AG09309 (cell line): ENCODE data around the gene SLC39A3.

Experiments
- DNase-seq: peaks from one replicate; pipeline ENCODE4 v3.0.0-alpha.2; 2010; ENCODE audit warnings: low read depth
- H3K4me3 ChIP-seq: 2 replicates; pipeline ENCODE4 v1.5.1; 2011; ENCODE audit warnings: mild to moderate bottlenecking, low read depth, low read length, moderate library complexity; ENCODE audit not compliant: control insufficient read depth
- TF ChIP-seq, protein P1 (sequence below): IDR thresholded peaks from 2 replicates; pipeline ENCODE4 v1.5.1; 2011; ENCODE audit warnings: mild to moderate bottlenecking, low read depth, low read length, inconsistent platforms; ENCODE audit not compliant: insufficient read depth, control insufficient read depth; ENCODE audit errors: missing control alignments

The SLC39A3 gene

DNA sequence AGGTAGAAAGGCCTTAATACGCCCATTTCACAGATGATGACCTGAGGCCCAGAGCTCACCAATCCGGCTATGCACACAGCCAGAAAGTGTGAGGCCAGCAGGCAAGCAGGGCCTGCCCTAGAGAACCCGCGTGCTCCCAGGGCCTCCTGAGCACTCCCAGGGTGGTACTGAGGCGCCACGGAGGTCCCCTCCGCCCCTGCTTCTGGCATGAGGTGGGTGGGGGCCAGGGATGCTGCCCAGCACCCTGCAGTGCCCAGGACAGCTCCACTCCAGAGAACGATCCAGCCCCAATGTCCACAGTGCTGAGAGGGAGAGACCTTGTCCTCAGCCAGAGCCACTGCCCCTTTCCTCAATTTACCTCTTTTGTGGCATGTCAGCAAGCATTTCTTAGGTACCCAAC, 29.4 kb upstream of the SLC39A3 start:
- no peak for DNase-seq
- TF ChIP-seq, protein P1, sequence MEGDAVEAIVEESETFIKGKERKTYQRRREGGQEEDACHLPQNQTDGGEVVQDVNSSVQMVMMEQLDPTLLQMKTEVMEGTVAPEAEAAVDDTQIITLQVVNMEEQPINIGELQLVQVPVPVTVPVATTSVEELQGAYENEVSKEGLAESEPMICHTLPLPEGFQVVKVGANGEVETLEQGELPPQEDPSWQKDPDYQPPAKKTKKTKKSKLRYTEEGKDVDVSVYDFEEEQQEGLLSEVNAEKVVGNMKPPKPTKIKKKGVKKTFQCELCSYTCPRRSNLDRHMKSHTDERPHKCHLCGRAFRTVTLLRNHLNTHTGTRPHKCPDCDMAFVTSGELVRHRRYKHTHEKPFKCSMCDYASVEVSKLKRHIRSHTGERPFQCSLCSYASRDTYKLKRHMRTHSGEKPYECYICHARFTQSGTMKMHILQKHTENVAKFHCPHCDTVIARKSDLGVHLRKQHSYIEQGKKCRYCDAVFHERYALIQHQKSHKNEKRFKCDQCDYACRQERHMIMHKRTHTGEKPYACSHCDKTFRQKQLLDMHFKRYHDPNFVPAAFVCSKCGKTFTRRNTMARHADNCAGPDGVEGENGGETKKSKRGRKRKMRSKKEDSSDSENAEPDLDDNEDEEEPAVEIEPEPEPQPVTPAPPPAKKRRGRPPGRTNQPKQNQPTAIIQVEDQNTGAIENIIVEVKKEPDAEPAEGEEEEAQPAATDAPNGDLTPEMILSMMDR: no peak
- H3K4me3 ChIP-seq: no peak overlapping the region

DNA sequence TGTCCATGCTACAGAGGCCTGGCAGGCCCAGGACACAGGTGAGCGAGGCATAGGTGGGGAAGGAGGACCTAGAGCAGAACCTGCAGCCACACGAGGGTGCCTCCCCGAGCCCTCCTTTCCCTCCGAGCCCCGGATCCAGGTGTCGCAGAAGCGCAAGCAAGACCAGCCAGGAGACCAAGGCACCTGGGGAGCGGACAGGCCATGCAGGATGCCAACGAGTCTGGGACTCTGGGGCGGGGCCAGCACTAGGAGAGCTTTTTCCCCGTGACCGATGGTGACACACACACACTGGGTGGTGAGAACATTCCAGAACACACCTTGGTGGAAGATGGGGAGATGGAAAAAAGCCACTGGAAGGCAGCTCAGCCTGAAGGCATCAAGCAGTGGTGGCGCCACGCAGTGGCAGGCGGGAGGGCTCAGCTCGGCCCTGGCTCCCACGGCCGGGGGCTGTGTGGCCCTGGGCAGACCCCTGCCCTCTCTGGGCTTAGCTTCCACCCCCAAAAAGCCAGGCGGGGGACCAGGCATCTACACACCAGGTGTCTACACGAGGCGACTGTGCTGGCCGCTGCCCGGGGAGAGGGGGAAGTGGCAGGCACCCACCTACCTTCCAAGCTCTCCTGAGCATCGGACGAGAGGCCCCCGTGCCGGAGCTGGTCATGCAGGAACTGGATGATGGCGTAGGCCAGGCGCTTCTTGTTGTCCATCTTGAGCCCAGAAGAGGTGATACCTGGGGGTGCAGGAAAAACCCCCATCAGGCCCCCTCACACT, 28.7 kb upstream of the SLC39A3 start:
- TF ChIP-seq, protein P1: no peak
- H3K4me3 ChIP-seq: no peak overlapping the region
- DNase-seq: no peak

DNA sequence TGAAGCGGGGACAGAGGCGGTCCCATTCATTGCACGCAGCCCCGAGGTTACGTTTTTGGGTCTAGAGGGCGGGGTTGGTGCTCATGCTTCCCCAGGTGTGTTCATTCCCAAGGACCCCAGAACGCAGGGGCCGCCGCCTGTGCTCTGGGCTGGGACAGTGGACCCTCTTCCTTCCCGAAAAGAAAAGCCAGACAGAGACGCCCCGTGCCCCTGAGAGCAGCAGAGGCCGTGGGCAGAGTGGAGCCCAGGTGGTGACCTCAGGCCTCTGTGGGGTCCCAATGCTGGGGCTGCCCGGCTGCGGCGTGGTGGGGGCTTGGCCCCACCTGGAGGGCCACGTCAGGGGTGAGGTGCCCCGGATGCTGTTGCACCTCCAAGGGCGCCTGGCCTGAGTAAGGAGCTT, 27.9 kb upstream of the SLC39A3 start:
- TF ChIP-seq, protein P1: no peak
- no peak overlapping the region for H3K4me3 ChIP-seq
- no peak for DNase-seq

DNA sequence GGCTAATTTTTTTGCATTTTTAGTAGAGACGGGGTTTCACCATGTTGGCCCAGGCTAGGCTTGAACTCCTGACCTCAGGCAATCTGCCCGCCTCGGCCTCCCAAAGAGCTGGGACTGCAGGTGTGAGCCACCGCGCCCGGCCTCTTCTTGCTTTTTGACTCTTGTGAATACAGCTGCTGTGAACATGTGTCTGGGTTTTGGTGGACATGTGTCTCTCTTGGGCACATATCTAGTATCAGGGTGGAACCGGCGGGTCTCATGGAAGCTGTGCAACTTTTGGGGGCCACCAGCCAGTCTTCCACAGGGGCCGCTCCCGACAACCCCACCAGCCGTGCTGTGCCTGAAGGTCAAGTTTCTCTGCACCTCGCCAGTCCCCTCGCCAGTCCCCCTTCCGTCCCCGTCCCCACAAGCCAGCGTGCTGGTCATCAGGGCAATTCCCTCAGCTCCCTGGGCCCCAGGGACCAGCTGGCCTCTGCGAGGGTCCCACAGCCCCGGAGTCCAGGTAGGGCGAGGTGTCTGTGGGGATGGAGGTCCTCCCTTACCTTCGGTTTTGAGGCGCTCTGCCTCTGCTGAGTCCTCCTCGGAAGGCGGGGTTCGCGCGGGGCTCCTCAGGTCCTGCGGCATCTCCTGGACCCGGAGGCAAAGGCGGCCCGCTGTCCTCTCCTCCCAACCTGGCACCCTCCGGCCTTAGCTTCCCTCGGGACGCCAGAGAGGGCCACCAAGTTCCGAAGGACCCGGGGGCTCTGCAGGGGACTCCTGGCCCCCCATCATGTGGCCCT, 27.0 kb upstream of the SLC39A3 start:
- no peak for DNase-seq
- TF ChIP-seq, protein P1: no peak
- H3K4me3 ChIP-seq: no peak overlapping the region

DNA sequence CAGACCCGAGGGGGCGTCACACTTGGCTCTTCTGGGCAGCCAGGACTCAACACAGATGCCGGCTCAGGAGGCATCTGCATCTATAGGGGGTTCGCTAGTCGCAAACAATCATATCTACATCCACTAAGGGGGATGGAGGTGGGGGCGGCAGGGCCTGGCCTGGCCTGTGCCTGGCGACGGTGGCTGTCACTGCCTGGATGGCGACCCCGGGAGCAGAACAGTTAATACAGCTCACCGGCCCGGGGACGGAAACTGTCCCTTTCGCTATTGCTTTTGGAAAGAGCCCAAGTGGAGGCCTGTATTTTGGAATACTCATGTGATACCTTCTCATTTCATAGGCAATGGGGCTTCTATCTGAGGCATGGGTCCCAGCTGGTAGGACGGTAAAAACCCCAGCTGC, 25.6 kb upstream of the SLC39A3 start:
- TF ChIP-seq, protein P1: no peak
- DNase-seq: no peak
- no peak overlapping the region for H3K4me3 ChIP-seq

DNA sequence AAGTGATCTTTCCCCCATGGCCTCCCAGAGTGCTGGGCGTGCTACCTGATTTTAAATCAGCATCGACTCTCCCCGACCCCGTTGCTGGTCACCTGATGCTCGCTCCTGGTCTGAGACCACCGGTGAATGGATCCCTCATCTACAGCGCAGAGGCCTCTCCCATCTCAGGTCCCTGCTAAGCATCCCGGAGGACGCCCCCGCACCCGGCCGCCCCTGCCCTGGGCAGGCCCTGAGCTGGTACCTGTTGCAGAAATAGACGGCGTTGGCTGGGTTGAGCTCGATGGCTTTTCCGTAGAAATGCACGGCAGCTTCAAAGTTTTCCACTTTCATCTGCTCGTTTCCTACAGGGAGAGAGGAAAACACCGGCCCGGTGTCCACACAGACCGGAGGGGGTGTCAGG, 25.1 kb upstream of the SLC39A3 start:
- no peak overlapping the region for H3K4me3 ChIP-seq
- TF ChIP-seq, protein P1: no peak
- no peak for DNase-seq
